Thoracic aorta (tissue), 2 donors: ENCODE measurements around the gene BCDIN3D. TPM values are rescaled to one million over a fixed set of nuclear protein-coding genes. Genes with fewer than 3 reads are reported as not detected.
"Not testable (repeated sequence)": the region's sequence is repeated elsewhere in the genome, so short reads cannot be mapped to it uniquely, and the experiment has no call there.

Source experiments
- ATAC-seq: fragments of 150-250 bp; one replicate; pipeline ENCODE4 v1.8.0; 2017; ENCODE audit warnings: low read depth; ENCODE audit not compliant: insufficient number of reproducible peaks, low FRiP score
- DNase-seq: peaks from one replicate; pipeline ENCODE4 v3.0.0-alpha.2; 2020; ENCODE audit warnings: low spot score
- H3K27ac ChIP-seq, 2 donors: fragments of 200-600 bp; sonication (generic); 1 replicate in 1 of 2; 2 replicates in 1 of 2; pipeline ENCODE4 v1.5.1; 2016; ENCODE audit warnings: mild to moderate bottlenecking in 2 of 2, moderate library complexity in 2 of 2
- H3K27me3 ChIP-seq: fragments of 200-600 bp; sonication (generic); replicated peaks from 2 replicates; pipeline ENCODE4 v1.6.0; 2016; ENCODE audit warnings: mild to moderate bottlenecking; ENCODE audit not compliant: insufficient read depth
- H3K36me3 ChIP-seq: fragments of 200-600 bp; sonication (generic); one replicate; pipeline ENCODE4 v1.5.1; 2016
- H3K4me1 ChIP-seq, 2 donors: fragments of 200-600 bp; sonication (generic); 1 replicate in 1 of 2; 2 replicates in 1 of 2; pipeline versions ENCODE4 v1.5.1 to v1.6.0; 2016; ENCODE audit warnings: low read depth in 2 of 2, mild to moderate bottlenecking in 1 of 2; ENCODE audit not compliant: control insufficient read depth in 1 of 2
- H3K4me3 ChIP-seq: fragments of 200-600 bp; sonication (generic); 2 replicates; pipeline ENCODE4 v1.5.1; 2016; ENCODE audit warnings: mild to moderate bottlenecking
- H3K9me3 ChIP-seq: fragments of 200-600 bp; sonication (generic); 2 replicates; pipeline ENCODE4 v1.5.1; 2016
- CTCF ChIP-seq: fragments of 200-600 bp; sonication (generic); IDR thresholded peaks from one replicate; pipeline ENCODE4 v1.5.1; 2019; ENCODE audit warnings: antibody characterized with exemption
- total RNA-seq, 2 donors: library from RNA; depleted of rRNA; stranded (reverse); fragments of >200 nt; gene quantifications; one replicate each; pipeline versions ENCODE4 v1.1.0 to v1.2.3, GENCODE V29; 2016

The BCDIN3D gene
- total RNA-seq, 2 donors from 2014 or later = 1.6 to 2.7 TPM

- H3K4me3 ChIP-seq = no peak overlapping the region
- peaks cover 9 to 28% of the 10 kb centered on the region in 2 donors for H3K4me1 ChIP-seq
- H3K9me3 ChIP-seq = no peaks in the 10 kb centered on the region
- TF ChIP-seq CTCF = no peak
- ATAC-seq (no peak), DNase-seq (no peak)
- no peaks in the 10 kb centered on the region for H3K36me3 ChIP-seq
- no peak overlapping the region for H3K27ac ChIP-seq
- H3K27me3 ChIP-seq = no peaks in the 10 kb centered on the region
These were observed 22.9 kb upstream of the BCDIN3D start for GRCh38 chr12:49865782-49866135.

GRCh38 chr12:49865109-49865781 lies 22.3 kb upstream of the BCDIN3D start:
- TF ChIP-seq CTCF = no peak
- no peak overlapping the region for H3K4me3 ChIP-seq
- H3K36me3 ChIP-seq = no peaks in the 10 kb centered on the region
- H3K4me1 ChIP-seq = peaks cover 9 to 28% of the 10 kb centered on the region in 2 donors
- H3K27me3 ChIP-seq = no peaks in the 10 kb centered on the region
- H3K9me3 ChIP-seq = no peaks in the 10 kb centered on the region
- H3K27ac ChIP-seq = no peak overlapping the region
- ATAC-seq = no peak
- DNase-seq = no peak

- H3K27ac ChIP-seq = no peak overlapping the region
- H3K9me3 ChIP-seq = no peaks in the 10 kb centered on the region
- DNase-seq = no peak
- peaks cover 9 to 26% of the 10 kb centered on the region in 2 donors for H3K4me1 ChIP-seq
- no peak for ATAC-seq
- H3K27me3 ChIP-seq = no peaks in the 10 kb centered on the region
- H3K4me3 ChIP-seq = no peak overlapping the region
- TF ChIP-seq CTCF = no peak
- no peaks in the 10 kb centered on the region for H3K36me3 ChIP-seq
These were observed 21.8 kb upstream of the BCDIN3D start for GRCh38 chr12:49864798-49865090.

- no peaks in the 10 kb centered on the region for H3K27me3 ChIP-seq
- peaks cover 8 to 20% of the 10 kb centered on the region in 2 donors for H3K4me1 ChIP-seq
- no peaks in the 10 kb centered on the region for H3K36me3 ChIP-seq
- no peak overlapping the region for H3K27ac ChIP-seq
- TF ChIP-seq CTCF = no peak
- H3K4me3 ChIP-seq = no peak overlapping the region
- no peak for ATAC-seq
- H3K9me3 ChIP-seq = no peaks in the 10 kb centered on the region
- DNase-seq = no peak
These were observed 21.3 kb upstream of the BCDIN3D start for GRCh38 chr12:49863946-49864797.

- not testable (repeated sequence) for H3K27ac ChIP-seq, ATAC-seq, H3K36me3 ChIP-seq, H3K9me3 ChIP-seq, DNase-seq, H3K27me3 ChIP-seq, H3K4me3 ChIP-seq, H3K4me1 ChIP-seq
These were observed 18.0 kb upstream of the BCDIN3D start for GRCh38 chr12:49860921-49861320.

GRCh38 chr12:49855890-49856289 lies 13.0 kb upstream of the BCDIN3D start:
- H3K4me1 ChIP-seq, H3K4me3 ChIP-seq, DNase-seq, H3K9me3 ChIP-seq, ATAC-seq, H3K36me3 ChIP-seq, H3K27ac ChIP-seq, H3K27me3 ChIP-seq: not testable (repeated sequence)
